Ishikawa (cell line): ENCODE results near the gene HLCS.
A peak's percentile ranks its signal among the peaks of the same experiment; 100 is the strongest.

ENCODE experiments used
- CEBPB ChIP-seq: IDR thresholded peaks from 2 replicates; pipeline ENCODE4 v1.6.1; 2012
- CREB1 ChIP-seq: IDR thresholded peaks from 2 replicates; pipeline ENCODE4 v1.6.1; 2012; ENCODE audit warnings: low read depth
- EGR1 ChIP-seq: IDR thresholded peaks from 2 replicates; pipeline ENCODE4 v1.6.1; 2012
- EP300 ChIP-seq: IDR thresholded peaks from 2 replicates; pipeline ENCODE4 v1.6.1; 2012; ENCODE audit warnings: borderline replicate concordance
- FOXM1 ChIP-seq: IDR thresholded peaks from 2 replicates; pipeline ENCODE4 v1.6.1; 2012; ENCODE audit warnings: low read depth, borderline replicate concordance
- MAX ChIP-seq: IDR thresholded peaks from 2 replicates; pipeline ENCODE4 v1.6.1; 2012
- NFIC ChIP-seq: IDR thresholded peaks from 2 replicates; pipeline ENCODE4 v1.6.1; 2012
- RAD21 ChIP-seq: IDR thresholded peaks from 2 replicates; pipeline ENCODE4 v1.6.1; 2012; ENCODE audit warnings: low read depth
- REST ChIP-seq: IDR thresholded peaks from 2 replicates; pipeline ENCODE4 v1.6.1; 2012; ENCODE audit warnings: low read depth, mild to moderate bottlenecking
- TAF1 ChIP-seq: IDR thresholded peaks from 2 replicates; pipeline ENCODE4 v1.6.1; 2012; ENCODE audit warnings: low read depth, mild to moderate bottlenecking
- TCF12 ChIP-seq: IDR thresholded peaks from 2 replicates; pipeline ENCODE4 v1.6.1; 2012; ENCODE audit warnings: low read depth
- TEAD4 ChIP-seq: IDR thresholded peaks from 2 replicates; pipeline ENCODE4 v1.6.1; 2012
- USF1 ChIP-seq: IDR thresholded peaks from 2 replicates; pipeline ENCODE4 v1.6.1; 2012
- YY1 ChIP-seq: IDR thresholded peaks from 2 replicates; pipeline ENCODE4 v1.6.1; 2012; ENCODE audit warnings: low read depth
- ZBTB7A ChIP-seq: IDR thresholded peaks from 2 replicates; pipeline ENCODE4 v1.6.1; 2012; ENCODE audit warnings: low read depth

The HLCS gene

GRCh38 chr21:36948686-36949085 is 17.8 kb downstream of the HLCS start:
- TF ChIP-seq CEBPB (peak; percentile 53; the same call in 1 of the 2 replicates), CREB1 (no peak)

- TF ChIP-seq ZBTB7A: no peak
- TF ChIP-seq NFIC: no peak
- TF ChIP-seq USF1: no peak
- TF ChIP-seq RAD21: no peak
- no peak for TF ChIP-seq EGR1
- no peak for TF ChIP-seq CREB1
- no peak for TF ChIP-seq REST
- no peak for TF ChIP-seq CEBPB
- no peak for TF ChIP-seq TEAD4
- no peak for TF ChIP-seq YY1
- TF ChIP-seq MAX: no peak
Measured at GRCh38 chr21:36946949-36947356, 19.5 kb downstream of the HLCS start.

- TF ChIP-seq RAD21 (no peak), USF1 (no peak), EGR1 (no peak), TAF1 (no peak), CREB1 (no peak), ZBTB7A (no peak), CEBPB (no peak), FOXM1 (no peak), NFIC (no peak), YY1 (no peak), TEAD4 (no peak), TCF12 (no peak), REST (no peak), MAX (no peak), EP300 (no peak)
Measured at GRCh38 chr21:36945496-36946138, 20.9 kb downstream of the HLCS start.

GRCh38 chr21:36936361-36937135 is 29.9 kb downstream of the HLCS start:
- TF ChIP-seq TCF12 (no peak), MAX (no peak), TEAD4 (no peak), RAD21 (no peak), CREB1 (no peak), YY1 (no peak), FOXM1 (no peak), NFIC (no peak)

GRCh38 chr21:36934864-36935420 is 31.5 kb downstream of the HLCS start:
- TF ChIP-seq EP300 (no peak), REST (no peak), EGR1 (no peak), CREB1 (no peak), TEAD4 (no peak), TCF12 (no peak), RAD21 (no peak), YY1 (no peak), USF1 (no peak), ZBTB7A (no peak), CEBPB (no peak), TAF1 (no peak), FOXM1 (no peak), NFIC (no peak), MAX (no peak)
